DOHH2 (cell line): ENCODE results near the gene IDUA.

ENCODE experiments used
- H3F3A ChIP-seq: fragments of 200-600 bp; sonication (generic), shearing (Covaris generic); 2 replicates; pipeline ENCODE4 v1.6.0; 2016; ENCODE audit warnings: antibody characterized with exemption, mild to moderate bottlenecking; ENCODE audit not compliant: control insufficient read depth, insufficient read depth
- H3K27ac ChIP-seq: fragments of 200-600 bp; sonication (generic); 2 replicates; pipeline ENCODE4 v1.5.1; 2014; ENCODE audit warnings: low read depth, mild to moderate bottlenecking, low read length, moderate library complexity
- H3K27me3 ChIP-seq: fragments of 200-600 bp; sonication (generic); 2 replicates; pipeline ENCODE4 v1.6.1; 2014; ENCODE audit warnings: mild to moderate bottlenecking, low read length, mixed read lengths; ENCODE audit not compliant: control insufficient read depth
- H3K36me3 ChIP-seq: fragments of 200-600 bp; sonication (generic); 2 replicates; pipeline ENCODE4 v1.6.1; 2014; ENCODE audit warnings: mild to moderate bottlenecking, low read length, moderate library complexity, mixed read lengths; ENCODE audit not compliant: control insufficient read depth
- H3K4me1 ChIP-seq: fragments of 200-600 bp; sonication (generic); 2 replicates; pipeline ENCODE4 v1.6.1; 2014; ENCODE audit warnings: mild to moderate bottlenecking, low read length, mixed read lengths; ENCODE audit not compliant: control insufficient read depth
- H3K4me2 ChIP-seq: fragments of 200-600 bp; sonication (generic); 2 replicates; pipeline ENCODE4 v1.6.0; 2014; ENCODE audit warnings: mild to moderate bottlenecking, low read length, moderate library complexity
- H3K4me3 ChIP-seq: fragments of 200-600 bp; sonication (generic); 2 replicates; pipeline ENCODE4 v1.5.1; 2014; ENCODE audit warnings: mild to moderate bottlenecking, low read length, mixed read lengths
- H3K79me2 ChIP-seq: fragments of 200-600 bp; sonication (generic); 2 replicates; pipeline ENCODE4 v1.6.1; 2014; ENCODE audit warnings: mild to moderate bottlenecking, low read length, mixed read lengths; ENCODE audit not compliant: control insufficient read depth
- H3K9me2 ChIP-seq: fragments of 200-600 bp; sonication (generic); replicated peaks from 2 replicates; pipeline ENCODE4 v1.6.1; 2014; ENCODE audit warnings: mild to moderate bottlenecking, low read length, mixed read lengths; ENCODE audit not compliant: control insufficient read depth
- H3K9me3 ChIP-seq: fragments of 200-600 bp; sonication (generic); 2 replicates; pipeline ENCODE4 v1.6.1; 2014; ENCODE audit warnings: antibody characterized with exemption, low read length, mixed read lengths; ENCODE audit not compliant: control insufficient read depth, insufficient read depth
- H4K20me1 ChIP-seq: fragments of 200-600 bp; sonication (generic); 2 replicates; pipeline ENCODE4 v1.6.0; 2014; ENCODE audit warnings: low read depth, mild to moderate bottlenecking, antibody characterized with exemption, low read length, moderate library complexity; ENCODE audit not compliant: control insufficient read depth, insufficient read depth
- EZH2phosphoT487 ChIP-seq: fragments of 200-600 bp; sonication (generic); IDR thresholded peaks from 2 replicates; pipeline ENCODE4 v1.6.1; 2017; ENCODE audit warnings: borderline replicate concordance, mild to moderate bottlenecking, antibody characterized with exemption, low read length, moderate library complexity, mixed read lengths
- TF ChIP-seq, protein P1 (sequence below): fragments of 200-600 bp; sonication (generic); IDR thresholded peaks from one replicate; pipeline ENCODE4 v1.5.1; 2014; ENCODE audit warnings: antibody characterized with exemption, mild to moderate bottlenecking, low read depth, low read length; ENCODE audit not compliant: poor library complexity, severe bottlenecking

IDUA gene

DNA sequence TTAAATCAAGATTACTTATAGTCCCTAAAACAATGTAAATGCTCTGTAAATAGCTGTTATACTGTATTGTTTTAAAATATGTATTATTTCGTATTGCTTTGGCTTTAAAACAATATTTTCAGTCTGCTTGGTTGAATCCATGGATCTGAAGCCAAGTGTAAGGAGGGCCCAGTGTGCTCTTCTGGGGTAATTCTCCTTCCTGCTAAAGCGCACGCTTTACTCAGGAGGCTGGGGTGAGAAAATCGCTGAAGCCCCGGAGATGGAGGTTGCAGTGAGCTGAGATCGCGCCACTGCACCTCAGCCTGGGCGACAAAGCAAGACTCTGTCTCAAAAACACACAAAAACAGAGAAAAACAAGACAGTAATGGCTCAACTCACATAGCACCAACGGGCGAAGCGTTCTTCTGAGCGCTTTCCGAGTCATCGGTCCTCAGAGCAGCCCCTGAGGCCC, 391 bp upstream of the IDUA start:
- Histone ChIP-seq H3K4me2 (peak overlapping the region; percentile 77), H3K27ac (0 out of 2 replicates have a peak overlapping the region, but pooled peaks have one; percentile 18)
- TF ChIP-seq EZH2phosphoT487 = no peak
- TF ChIP-seq, protein P1, sequence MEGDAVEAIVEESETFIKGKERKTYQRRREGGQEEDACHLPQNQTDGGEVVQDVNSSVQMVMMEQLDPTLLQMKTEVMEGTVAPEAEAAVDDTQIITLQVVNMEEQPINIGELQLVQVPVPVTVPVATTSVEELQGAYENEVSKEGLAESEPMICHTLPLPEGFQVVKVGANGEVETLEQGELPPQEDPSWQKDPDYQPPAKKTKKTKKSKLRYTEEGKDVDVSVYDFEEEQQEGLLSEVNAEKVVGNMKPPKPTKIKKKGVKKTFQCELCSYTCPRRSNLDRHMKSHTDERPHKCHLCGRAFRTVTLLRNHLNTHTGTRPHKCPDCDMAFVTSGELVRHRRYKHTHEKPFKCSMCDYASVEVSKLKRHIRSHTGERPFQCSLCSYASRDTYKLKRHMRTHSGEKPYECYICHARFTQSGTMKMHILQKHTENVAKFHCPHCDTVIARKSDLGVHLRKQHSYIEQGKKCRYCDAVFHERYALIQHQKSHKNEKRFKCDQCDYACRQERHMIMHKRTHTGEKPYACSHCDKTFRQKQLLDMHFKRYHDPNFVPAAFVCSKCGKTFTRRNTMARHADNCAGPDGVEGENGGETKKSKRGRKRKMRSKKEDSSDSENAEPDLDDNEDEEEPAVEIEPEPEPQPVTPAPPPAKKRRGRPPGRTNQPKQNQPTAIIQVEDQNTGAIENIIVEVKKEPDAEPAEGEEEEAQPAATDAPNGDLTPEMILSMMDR = no peak

DNA sequence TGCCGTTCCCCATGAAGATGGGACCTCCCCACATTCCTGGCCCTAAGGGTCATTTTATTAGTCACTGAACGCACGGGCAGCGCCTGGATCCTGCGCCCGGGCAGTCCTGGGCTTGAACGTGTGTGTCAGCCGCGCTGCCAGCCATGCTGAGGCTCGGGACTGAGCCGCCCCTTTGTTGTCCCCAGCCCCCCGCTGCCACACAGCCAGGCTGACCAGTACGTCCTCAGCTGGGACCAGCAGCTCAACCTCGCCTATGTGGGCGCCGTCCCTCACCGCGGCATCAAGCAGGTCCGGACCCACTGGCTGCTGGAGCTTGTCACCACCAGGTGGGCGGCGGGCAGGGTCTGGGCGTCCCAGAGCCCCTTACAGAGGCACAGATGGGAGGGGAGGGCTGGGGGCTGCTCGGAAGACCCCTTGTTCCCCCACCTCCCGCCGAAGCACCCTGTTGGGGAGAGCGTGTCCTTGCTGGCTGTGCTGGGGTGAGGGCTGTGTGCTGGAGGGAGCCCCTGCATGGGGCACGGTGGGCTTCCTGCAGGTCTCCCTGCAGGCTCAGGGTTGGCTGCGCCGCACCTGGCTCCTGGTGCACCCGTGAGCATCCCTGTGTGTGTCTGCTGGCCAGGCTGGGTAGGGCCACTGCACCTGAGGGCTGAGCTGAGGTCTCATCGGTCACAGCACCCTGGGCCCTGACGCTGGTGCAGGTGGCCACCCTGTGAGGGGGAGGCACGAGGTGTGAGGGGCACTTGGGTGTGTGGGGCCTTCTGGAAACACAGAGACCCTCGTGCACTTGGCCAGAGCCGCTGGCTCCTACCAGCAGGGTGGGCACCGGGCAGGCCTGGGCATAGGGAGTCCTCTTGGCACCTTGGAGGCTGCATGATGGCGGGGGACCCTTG, 1.0 kb downstream of the IDUA start:
- Histone ChIP-seq H3K27me3 (no peaks in the 10 kb centered on the region), H3K27ac (no peak overlapping the region), H3K36me3 (no peaks in the 10 kb centered on the region), H3K79me2 (no peaks in the 10 kb centered on the region), H3K4me1 (peaks cover 19% of the 10 kb centered on the region), H3F3A (no peaks in the 10 kb centered on the region), H4K20me1 (no peaks in the 10 kb centered on the region), H3K9me3 (no peaks in the 10 kb centered on the region), H3K4me3 (peak overlapping the region; percentile 76), H3K9me2 (no peaks in the 10 kb centered on the region), H3K4me2 (peak overlapping the region; percentile 77)
- no peak for TF ChIP-seq EZH2phosphoT487
- TF ChIP-seq, protein P1 = no peak

More for the DNA sequence above, 391 bp upstream of the IDUA start:
- H3K4me3 ChIP-seq = peak overlapping the region; percentile 76
- H3K27me3 ChIP-seq = no peaks in the 10 kb centered on the region
- no peaks in the 10 kb centered on the region for H3K9me2 ChIP-seq
- H4K20me1 ChIP-seq = no peaks in the 10 kb centered on the region
- H3K36me3 ChIP-seq = no peaks in the 10 kb centered on the region
- no peaks in the 10 kb centered on the region for H3F3A ChIP-seq
- no peaks in the 10 kb centered on the region for H3K9me3 ChIP-seq
- H3K79me2 ChIP-seq = no peaks in the 10 kb centered on the region
- peaks cover 19% of the 10 kb centered on the region for H3K4me1 ChIP-seq

DNA sequence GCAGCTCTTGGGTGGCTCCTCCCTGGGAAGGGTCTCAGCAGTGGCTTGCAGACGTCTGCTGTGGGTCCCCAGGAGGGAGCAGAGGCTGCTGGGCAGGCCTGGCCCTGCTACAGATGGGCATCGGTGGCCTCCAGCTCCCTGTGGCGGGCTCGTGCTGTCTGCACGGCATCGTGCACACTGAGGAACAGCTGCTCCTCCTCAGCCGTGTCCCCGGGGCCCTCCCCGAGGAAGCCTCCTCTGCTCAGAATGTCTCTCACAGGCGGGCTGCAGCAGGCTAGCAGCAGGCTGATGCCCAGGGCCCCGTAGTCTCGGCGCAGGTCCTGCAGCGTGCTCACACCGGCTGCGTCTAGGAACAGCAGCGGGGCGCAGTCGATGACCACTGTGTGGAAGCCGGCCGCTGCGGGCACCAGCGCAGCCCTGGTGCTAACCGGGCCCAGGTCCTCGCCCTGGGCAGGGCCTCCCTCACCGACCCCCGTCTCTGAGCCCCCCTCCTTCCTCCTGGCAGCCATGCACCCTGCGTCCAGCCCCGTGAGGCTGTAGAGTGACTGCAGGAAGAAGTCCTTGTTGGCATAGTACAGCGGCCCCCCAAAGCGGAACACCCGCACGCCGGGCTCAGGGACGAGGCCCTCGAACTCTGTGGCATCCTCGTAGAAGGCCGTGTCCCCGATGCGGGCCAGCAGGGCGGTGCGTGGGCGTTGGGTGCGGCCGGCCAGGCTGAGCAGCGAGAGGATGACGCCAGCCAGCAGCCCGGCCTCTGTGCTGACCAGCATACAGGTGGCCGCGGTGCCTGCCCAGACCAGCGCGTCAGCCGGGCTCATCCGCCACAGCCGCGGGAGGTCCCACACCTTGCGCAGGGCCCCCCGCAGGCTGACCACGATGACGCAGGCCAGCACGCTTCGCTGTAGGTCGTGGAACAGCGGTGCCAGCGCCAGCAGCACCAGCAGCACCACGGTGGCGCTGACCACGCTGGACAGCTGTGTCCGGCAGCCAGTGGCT, 2.2 kb downstream of the IDUA start:
- Histone ChIP-seq H3K36me3 (no peaks in the 10 kb centered on the region), H4K20me1 (no peaks in the 10 kb centered on the region), H3K27me3 (no peaks in the 10 kb centered on the region), H3K9me3 (no peaks in the 10 kb centered on the region), H3K9me2 (no peaks in the 10 kb centered on the region), H3K79me2 (no peaks in the 10 kb centered on the region), H3K4me1 (peaks cover 19% of the 10 kb centered on the region), H3F3A (no peaks in the 10 kb centered on the region), H3K4me2 (no peak overlapping the region), H3K4me3 (no peak overlapping the region), H3K27ac (no peak overlapping the region)
- TF ChIP-seq EZH2phosphoT487 = no peak
